Activated naive CD8-positive, alpha-beta T cell (primary cell): Measurements from ENCODE around the gene PKIG.
"Not testable (repeated sequence)": the region's sequence is repeated elsewhere in the genome, so short reads cannot be mapped to it uniquely, and the experiment has no call there.

Experiments
- H3K27ac Mint-ChIP-seq: one replicate; pipeline ENCODE4 v1.8.0; 2021; ENCODE audit warnings: mixed read lengths
- H3K27me3 Mint-ChIP-seq: one replicate; pipeline ENCODE4 v1.8.0; 2021; ENCODE audit warnings: mixed read lengths
- H3K36me3 Mint-ChIP-seq: one replicate; pipeline ENCODE4 v1.8.0; 2021; ENCODE audit warnings: mixed read lengths
- H3K4me1 Mint-ChIP-seq: one replicate; pipeline ENCODE4 v1.8.0; 2021; ENCODE audit warnings: low read depth, mixed read lengths
- H3K4me3 Mint-ChIP-seq: one replicate; pipeline ENCODE4 v1.8.0; 2021; ENCODE audit warnings: mild to moderate bottlenecking, mixed read lengths
- H3K9me3 Mint-ChIP-seq: one replicate; pipeline ENCODE4 v1.8.0; 2021; ENCODE audit warnings: low read depth, mixed read lengths

PKIG gene

GRCh38 chr20:44559302-44559701 lies 23.1 kb upstream of the PKIG start:
- no peaks in the 10 kb centered on the region for H3K36me3 Mint-ChIP-seq
- H3K4me1 Mint-ChIP-seq, result no peaks in the 10 kb centered on the region
- H3K4me3 Mint-ChIP-seq, result no peak overlapping the region
- H3K27ac Mint-ChIP-seq, result no peak overlapping the region
- H3K9me3 Mint-ChIP-seq, result no peaks in the 10 kb centered on the region
- no peaks in the 10 kb centered on the region for H3K27me3 Mint-ChIP-seq

GRCh38 chr20:44560229-44560628 lies 22.1 kb upstream of the PKIG start:
- H3K27me3 Mint-ChIP-seq, result no peaks in the 10 kb centered on the region
- no peak overlapping the region for H3K27ac Mint-ChIP-seq
- H3K4me1 Mint-ChIP-seq, result no peaks in the 10 kb centered on the region
- H3K36me3 Mint-ChIP-seq, result no peaks in the 10 kb centered on the region
- H3K9me3 Mint-ChIP-seq, result no peaks in the 10 kb centered on the region
- H3K4me3 Mint-ChIP-seq, result no peak overlapping the region

GRCh38 chr20:44560818-44561217 lies 21.6 kb upstream of the PKIG start:
- not testable (repeated sequence) for H3K9me3 Mint-ChIP-seq, H3K27ac Mint-ChIP-seq, H3K36me3 Mint-ChIP-seq

GRCh38 chr20:44561876-44562275 lies 20.5 kb upstream of the PKIG start:
- H3K27me3 Mint-ChIP-seq, result no peaks in the 10 kb centered on the region

More at GRCh38 chr20:44560818-44561217, 21.6 kb upstream of the PKIG start:
- not testable (repeated sequence) for H3K4me1 Mint-ChIP-seq, H3K4me3 Mint-ChIP-seq, H3K27me3 Mint-ChIP-seq

DNA sequence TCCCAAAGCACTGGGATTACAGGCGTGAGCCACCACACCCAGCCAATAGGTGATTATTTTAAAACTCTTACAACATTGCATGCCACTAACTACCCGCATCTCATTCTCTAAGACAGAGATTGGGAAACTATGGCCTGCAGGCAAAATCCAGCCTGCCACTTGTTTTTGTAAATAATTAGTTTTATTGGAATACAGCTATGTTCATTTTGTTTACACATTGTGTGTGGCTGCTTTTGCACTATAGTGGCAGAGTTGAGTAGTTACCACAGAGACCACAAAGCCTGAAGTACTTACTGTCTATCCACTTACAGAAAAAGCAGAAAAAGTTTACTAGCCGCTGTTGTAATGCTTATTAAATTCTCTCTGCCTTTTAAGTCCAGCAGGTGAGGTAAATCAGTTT lies 16.4 kb upstream of the PKIG start:
- no peaks in the 10 kb centered on the region for H3K36me3 Mint-ChIP-seq
- H3K4me1 Mint-ChIP-seq, result peaks cover 6% of the 10 kb centered on the region
- H3K27ac Mint-ChIP-seq, result no peak overlapping the region
- H3K27me3 Mint-ChIP-seq, result no peaks in the 10 kb centered on the region
- no peak overlapping the region for H3K4me3 Mint-ChIP-seq
- no peaks in the 10 kb centered on the region for H3K9me3 Mint-ChIP-seq

More at GRCh38 chr20:44561876-44562275, 20.5 kb upstream of the PKIG start:
- Mint-ChIP-seq H3K27ac (no peak overlapping the region), H3K9me3 (no peaks in the 10 kb centered on the region), H3K4me1 (no peaks in the 10 kb centered on the region), H3K4me3 (no peak overlapping the region), H3K36me3 (no peaks in the 10 kb centered on the region)

GRCh38 chr20:44566811-44567210 lies 15.6 kb upstream of the PKIG start:
- H3K36me3 Mint-ChIP-seq, result no peaks in the 10 kb centered on the region
- H3K4me3 Mint-ChIP-seq, result no peak overlapping the region

GRCh38 chr20:44570367-44570766 lies 12.0 kb upstream of the PKIG start:
- Mint-ChIP-seq H3K27me3 (no peaks in the 10 kb centered on the region), H3K4me1 (peaks cover 16% of the 10 kb centered on the region), H3K9me3 (no peaks in the 10 kb centered on the region), H3K27ac (no peak overlapping the region), H3K36me3 (no peaks in the 10 kb centered on the region), H3K4me3 (no peak overlapping the region)

More at GRCh38 chr20:44566811-44567210, 15.6 kb upstream of the PKIG start:
- Mint-ChIP-seq H3K27me3 (no peaks in the 10 kb centered on the region), H3K9me3 (no peaks in the 10 kb centered on the region), H3K4me1 (peaks cover 13% of the 10 kb centered on the region), H3K27ac (no peak overlapping the region)

- peak overlapping the region; percentile 66 for H3K27ac Mint-ChIP-seq
- H3K36me3 Mint-ChIP-seq, result no peaks in the 10 kb centered on the region
- no peak overlapping the region for H3K4me3 Mint-ChIP-seq
- H3K4me1 Mint-ChIP-seq, result peaks cover 20% of the 10 kb centered on the region
- H3K27me3 Mint-ChIP-seq, result no peaks in the 10 kb centered on the region
- H3K9me3 Mint-ChIP-seq, result no peaks in the 10 kb centered on the region
Observed at GRCh38 chr20:44571362-44571988, 10.9 kb upstream of the PKIG start.

DNA sequence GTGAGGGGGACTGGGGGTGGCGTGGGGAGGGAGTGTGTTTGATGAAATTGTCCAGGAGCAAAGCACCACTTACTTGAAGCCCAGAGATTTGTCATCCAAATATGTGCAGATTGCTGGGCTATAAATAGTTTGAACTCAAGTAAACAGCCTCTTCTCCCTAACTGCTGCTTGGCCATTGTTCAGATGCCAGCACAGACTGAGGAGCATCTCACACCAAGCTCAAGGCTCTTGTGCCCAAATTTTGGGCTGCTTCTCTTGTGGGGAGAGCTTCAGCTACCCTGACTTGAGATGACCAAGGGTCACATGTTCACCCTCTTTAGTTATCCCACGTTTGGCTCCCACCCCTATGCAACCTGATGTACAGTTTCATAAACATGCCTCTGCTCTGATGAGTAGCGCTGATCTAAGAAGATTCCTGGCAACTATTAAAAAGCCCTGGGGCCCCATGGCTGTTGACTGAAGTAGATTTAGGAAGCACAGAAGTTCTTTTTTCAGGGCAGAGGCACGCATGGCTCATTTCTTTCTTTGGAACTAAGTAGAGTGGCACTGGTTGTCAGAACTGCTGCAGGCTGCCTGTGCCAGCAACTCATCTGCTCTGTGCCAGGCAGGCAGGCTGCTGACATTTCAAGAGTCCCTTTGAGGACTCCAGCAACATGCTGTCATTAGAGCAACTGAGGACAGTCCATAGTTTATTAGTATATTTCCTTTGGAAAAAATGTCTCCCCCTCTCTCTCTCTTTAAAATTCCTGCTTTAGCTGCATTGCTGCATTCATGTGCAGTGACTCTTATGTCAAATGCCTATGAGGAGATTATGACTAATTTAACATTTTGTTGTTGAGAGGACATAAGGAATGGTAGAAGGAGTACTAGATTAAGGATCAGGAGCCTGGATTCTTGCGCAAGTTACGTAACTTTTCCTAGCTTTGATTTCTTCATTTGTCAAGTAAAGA lies 9.6 kb upstream of the PKIG start:
- H3K36me3 Mint-ChIP-seq, result no peaks in the 10 kb centered on the region
- no peaks in the 10 kb centered on the region for H3K9me3 Mint-ChIP-seq
- peaks cover 30% of the 10 kb centered on the region for H3K4me1 Mint-ChIP-seq
- H3K27ac Mint-ChIP-seq, result no peak overlapping the region
- H3K27me3 Mint-ChIP-seq, result no peaks in the 10 kb centered on the region
- H3K4me3 Mint-ChIP-seq, result no peak overlapping the region

DNA sequence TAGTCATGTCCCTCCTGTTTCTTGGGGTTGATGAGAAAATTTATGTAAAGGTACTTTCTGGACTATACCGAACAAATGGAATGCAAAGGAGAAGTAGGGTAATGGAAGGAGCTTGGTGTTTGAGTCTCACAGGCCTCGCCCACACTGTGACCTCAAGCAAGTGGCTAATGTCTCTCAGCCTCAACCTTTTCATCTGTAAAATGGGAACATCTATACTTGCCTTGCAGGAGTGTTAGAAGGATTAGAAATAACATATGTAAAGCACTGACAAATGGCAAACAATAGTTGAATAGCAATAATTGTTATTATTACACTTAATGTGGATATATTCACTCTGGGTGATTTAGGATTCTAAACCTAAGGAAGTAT lies 8.9 kb upstream of the PKIG start:
- Mint-ChIP-seq H3K4me3 (no peak overlapping the region), H3K9me3 (no peaks in the 10 kb centered on the region), H3K27me3 (no peaks in the 10 kb centered on the region), H3K4me1 (peaks cover 31% of the 10 kb centered on the region), H3K27ac (no peak overlapping the region), H3K36me3 (peaks cover 1% of the 10 kb centered on the region)

GRCh38 chr20:44574372-44574771 lies 8.0 kb upstream of the PKIG start:
- Mint-ChIP-seq H3K4me3 (no peak overlapping the region), H3K36me3 (peaks cover 2% of the 10 kb centered on the region), H3K27ac (no peak overlapping the region), H3K4me1 (peaks cover 33% of the 10 kb centered on the region), H3K27me3 (no peaks in the 10 kb centered on the region), H3K9me3 (no peaks in the 10 kb centered on the region)

DNA sequence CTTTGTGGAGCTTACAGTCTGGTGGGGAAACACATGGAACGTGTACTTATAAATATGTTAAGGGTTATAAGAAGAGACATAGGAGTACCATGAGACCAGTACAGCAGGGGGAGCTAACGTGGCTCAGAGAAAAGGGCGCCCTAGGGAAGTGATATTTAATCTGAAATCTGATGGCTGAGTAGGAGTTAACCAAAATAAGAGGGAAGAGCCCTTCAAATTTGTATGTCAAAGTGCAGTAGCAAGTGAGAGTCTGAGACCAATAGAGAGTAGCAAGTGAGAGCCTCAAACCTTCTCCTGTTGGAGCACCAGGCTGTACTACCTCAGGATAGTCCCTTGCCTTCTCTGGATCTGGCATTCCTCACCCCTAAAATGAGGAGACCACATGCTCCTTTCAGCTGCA lies 6.1 kb upstream of the PKIG start:
- H3K27ac Mint-ChIP-seq, result no peak overlapping the region
- peaks cover 2% of the 10 kb centered on the region for H3K36me3 Mint-ChIP-seq
- no peaks in the 10 kb centered on the region for H3K27me3 Mint-ChIP-seq
- peaks cover 25% of the 10 kb centered on the region for H3K4me1 Mint-ChIP-seq
- no peaks in the 10 kb centered on the region for H3K9me3 Mint-ChIP-seq
- H3K4me3 Mint-ChIP-seq, result peak overlapping the region; percentile 6

- no peak overlapping the region for H3K4me3 Mint-ChIP-seq
- peaks cover 2% of the 10 kb centered on the region for H3K36me3 Mint-ChIP-seq
- no peak overlapping the region for H3K27ac Mint-ChIP-seq
- peaks cover 17% of the 10 kb centered on the region for H3K4me1 Mint-ChIP-seq
- no peaks in the 10 kb centered on the region for H3K9me3 Mint-ChIP-seq
- no peaks in the 10 kb centered on the region for H3K27me3 Mint-ChIP-seq
Observed at GRCh38 chr20:44579313-44580081, 2.9 kb upstream of the PKIG start.

- H3K4me1 Mint-ChIP-seq, result peaks cover 17% of the 10 kb centered on the region
Observed at GRCh38 chr20:44580581-44581268, 1.7 kb upstream of the PKIG start.

More at GRCh38 chr20:44580581-44581268, 1.7 kb upstream of the PKIG start:
- Mint-ChIP-seq H3K9me3 (no peaks in the 10 kb centered on the region), H3K27me3 (no peaks in the 10 kb centered on the region), H3K36me3 (peaks cover 2% of the 10 kb centered on the region), H3K4me3 (no peak overlapping the region), H3K27ac (no peak overlapping the region)
